Hepatocyte (in vitro differentiated cells): ENCODE results near the gene SMG9. TPM values are rescaled to one million over a fixed set of nuclear protein-coding genes. Genes with fewer than 3 reads are reported as not detected.

Experiments
- DNase-seq: peaks from one replicate; pipeline ENCODE4 v3.0.0-alpha.2; 2016; ENCODE audit warnings: low spot score
- H2AFZ ChIP-seq: fragments of 200-600 bp; sonication (generic); 2 replicates; pipeline ENCODE4 v1.6.0; 2016; ENCODE audit warnings: antibody characterized with exemption, mild to moderate bottlenecking
- H3K27ac ChIP-seq: fragments of 200-600 bp; sonication (generic); 2 replicates; pipeline ENCODE4 v1.5.1; 2016; ENCODE audit warnings: mild to moderate bottlenecking
- H3K27me3 ChIP-seq: fragments of 200-600 bp; sonication (generic); 2 replicates; pipeline ENCODE4 v1.6.1; 2016
- H3K36me3 ChIP-seq: fragments of 200-600 bp; sonication (generic); replicated peaks from 2 replicates; pipeline ENCODE4 v1.5.1; 2016; ENCODE audit warnings: low read depth; ENCODE audit not compliant: insufficient read depth
- H3K4me1 ChIP-seq: fragments of 200-600 bp; sonication (generic); 2 replicates; pipeline ENCODE4 v1.5.1; 2016; ENCODE audit warnings: mild to moderate bottlenecking, moderate library complexity; ENCODE audit not compliant: insufficient read depth
- H3K4me2 ChIP-seq: fragments of 200-600 bp; sonication (generic); 2 replicates; pipeline ENCODE4 v1.6.0; 2016
- H3K4me3 ChIP-seq: fragments of 200-600 bp; sonication (generic); 2 replicates; pipeline ENCODE4 v1.5.1; 2016; ENCODE audit warnings: mild to moderate bottlenecking
- H3K79me2 ChIP-seq: fragments of 200-600 bp; sonication (generic); 2 replicates; pipeline ENCODE4 v1.6.0; 2017; ENCODE audit warnings: mild to moderate bottlenecking
- H3K9me2 ChIP-seq: fragments of 200-600 bp; sonication (generic); replicated peaks from 2 replicates; pipeline ENCODE4 v1.6.0; 2017; ENCODE audit warnings: mild to moderate bottlenecking; ENCODE audit not compliant: insufficient read depth
- H3K9me3 ChIP-seq: fragments of 200-600 bp; sonication (generic); 2 replicates; pipeline ENCODE4 v1.5.1; 2016; ENCODE audit warnings: low read depth, mild to moderate bottlenecking
- H4K20me1 ChIP-seq: fragments of 200-600 bp; sonication (generic); 2 replicates; pipeline ENCODE4 v1.6.0; 2016; ENCODE audit warnings: mild to moderate bottlenecking; ENCODE audit not compliant: insufficient read depth, poor library complexity, severe bottlenecking
- CTCF ChIP-seq: fragments of 200-600 bp; sonication (generic); IDR thresholded peaks from 2 replicates; pipeline ENCODE4 v1.5.1; 2016; ENCODE audit warnings: antibody characterized with exemption, mild to moderate bottlenecking; ENCODE audit not compliant: poor library complexity
- EZH2 ChIP-seq: fragments of 200-600 bp; sonication (generic); IDR thresholded peaks from 2 replicates; pipeline ENCODE4 v1.6.1; 2016; ENCODE audit warnings: antibody characterized with exemption, mild to moderate bottlenecking, borderline replicate concordance
- EZH2phosphoT487 ChIP-seq: fragments of 200-600 bp; sonication (generic); IDR thresholded peaks from one replicate; pipeline ENCODE4 v1.6.1; 2018; ENCODE audit warnings: antibody characterized with exemption, mild to moderate bottlenecking, low read depth, moderate library complexity; ENCODE audit not compliant: unreplicated experiment, severe bottlenecking
- WGBS: methylation state at CpG from one replicate; pipeline ENCODE4 v1.1.6; 2016; ENCODE audit warnings: low lambda C conversion rate; ENCODE audit errors: missing lambda C conversion rate; 5-methylcytosine and 5-hydroxymethylcytosine counted together
- polyA plus RNA-seq: library from polyadenylated mRNA; unstranded; fragments of >200 nt; fragmentation: Nextera tagmentation; extraction: Ambion mirVana; gene quantifications from 2 replicates; pipeline ENCODE4 v1.2.1, GENCODE V29; 2016
- total RNA-seq: library from RNA; depleted of rRNA; stranded (reverse); fragments of >200 nt; gene quantifications from 2 replicates; pipeline ENCODE4 v1.2.3, GENCODE V29; 2014

SMG9 gene
- total and polyA plus RNA-seq, 2 experiments from 2014 or later = 16.1 to 34.9 TPM

- H3K9me2 ChIP-seq = no peaks in the 10 kb centered on the region
- H3K36me3 ChIP-seq = no peaks in the 10 kb centered on the region
- TF ChIP-seq EZH2 (no peak), EZH2phosphoT487 (no peak), CTCF (no peak)
- H2AFZ ChIP-seq = no peak overlapping the region
- no peaks in the 10 kb centered on the region for H4K20me1 ChIP-seq
- H3K4me1 ChIP-seq = no peaks in the 10 kb centered on the region
- H3K4me3 ChIP-seq = no peak overlapping the region
- no peak for DNase-seq
- no peak overlapping the region for H3K27ac ChIP-seq
- no peaks in the 10 kb centered on the region for H3K79me2 ChIP-seq
- no peaks in the 10 kb centered on the region for H3K27me3 ChIP-seq
- 83% methylated on average over 12 of the region's 12 CpGs for WGBS
- H3K9me3 ChIP-seq = no peaks in the 10 kb centered on the region
- H3K4me2 ChIP-seq = no peak overlapping the region
These were observed 42.9 kb downstream of the SMG9 start for GRCh38 chr19:43711751-43712355.

- Histone ChIP-seq H3K27me3 (no peaks in the 10 kb centered on the region), H3K4me1 (no peaks in the 10 kb centered on the region), H3K27ac (no peak overlapping the region), H3K79me2 (no peaks in the 10 kb centered on the region), H3K9me3 (no peaks in the 10 kb centered on the region), H3K9me2 (no peaks in the 10 kb centered on the region), H3K36me3 (no peaks in the 10 kb centered on the region), H2AFZ (no peak overlapping the region), H4K20me1 (no peaks in the 10 kb centered on the region), H3K4me3 (no peak overlapping the region), H3K4me2 (no peak overlapping the region)
- no peak for DNase-seq
- WGBS = 70% methylated on average over 2 of the region's 2 CpGs
- TF ChIP-seq CTCF (no peak), EZH2phosphoT487 (no peak), EZH2 (no peak)
These were observed 46.0 kb downstream of the SMG9 start for GRCh38 chr19:43708716-43709115.

- no peaks in the 10 kb centered on the region for H3K79me2 ChIP-seq
- H2AFZ ChIP-seq = no peak overlapping the region
- H3K36me3 ChIP-seq = no peaks in the 10 kb centered on the region
- TF ChIP-seq EZH2phosphoT487 = no peak
- no peak for TF ChIP-seq EZH2
- TF ChIP-seq CTCF = no peak
- 83% methylated on average over 13 of the region's 13 CpGs for WGBS
- no peaks in the 10 kb centered on the region for H4K20me1 ChIP-seq
- no peak overlapping the region for H3K4me3 ChIP-seq
- no peaks in the 10 kb centered on the region for H3K9me2 ChIP-seq
- H3K4me1 ChIP-seq = no peaks in the 10 kb centered on the region
- no peak overlapping the region for H3K4me2 ChIP-seq
- DNase-seq = no peak
- no peaks in the 10 kb centered on the region for H3K27me3 ChIP-seq
- no peaks in the 10 kb centered on the region for H3K9me3 ChIP-seq
- no peak overlapping the region for H3K27ac ChIP-seq
These were observed 47.5 kb downstream of the SMG9 start for GRCh38 chr19:43707158-43707712.
